Liver (tissue), 9 donors: ENCODE measurements around the gene MAML3. TPM values are rescaled to one million over a fixed set of nuclear protein-coding genes. Genes with fewer than 3 reads are reported as not detected.

Source experiments
- DNase-seq: peaks from one replicate; pipeline ENCODE4 v3.0.0-alpha.2; 2017; ENCODE audit warnings: low spot score
- H3K27ac ChIP-seq, 2 donors: one replicate each; pipeline ENCODE4 v1.7.0; 2013; ENCODE audit warnings: inconsistent platforms in 2 of 2, low read length in 2 of 2, control low read depth in 1 of 2, low read depth in 1 of 2, mild to moderate bottlenecking in 1 of 2
- H3K27me3 ChIP-seq, 4 donors: one replicate each; pipeline versions ENCODE4 v1.6.1 to v1.7.0; 2013; ENCODE audit warnings: low read length in 3 of 4, inconsistent platforms in 1 of 4, mild to moderate bottlenecking in 1 of 4, moderate library complexity in 1 of 4; ENCODE audit not compliant: control insufficient read depth in 4 of 4, insufficient read depth in 4 of 4
- H3K36me3 ChIP-seq, 4 donors: one replicate each; pipeline versions ENCODE4 v1.6.1 to v1.7.0; 2013; ENCODE audit warnings: low read length in 3 of 4, mild to moderate bottlenecking in 3 of 4, low read depth in 1 of 4, moderate library complexity in 1 of 4; ENCODE audit not compliant: control insufficient read depth in 4 of 4, insufficient read depth in 3 of 4
- H3K4me1 ChIP-seq, 4 donors: one replicate each; pipeline versions ENCODE4 v1.6.1 to v1.7.0; 2013; ENCODE audit warnings: low read length in 3 of 4, mild to moderate bottlenecking in 3 of 4, moderate library complexity in 1 of 4; ENCODE audit not compliant: control insufficient read depth in 4 of 4, insufficient read depth in 4 of 4
- H3K4me3 ChIP-seq, 3 donors: one replicate each; pipeline versions ENCODE4 v1.6.1 to v1.7.0; 2013; ENCODE audit warnings: low read length in 3 of 3, control low read depth in 1 of 3, low read depth in 1 of 3, mild to moderate bottlenecking in 1 of 3
- H3K9ac ChIP-seq, 2 donors: one replicate each; pipeline ENCODE4 v1.7.0; 2013; ENCODE audit warnings: low read length in 2 of 2, mild to moderate bottlenecking in 2 of 2, moderate library complexity in 2 of 2, control low read depth in 1 of 2, low read depth in 1 of 2
- H3K9me3 ChIP-seq, 4 donors: one replicate each; pipeline versions ENCODE4 v1.6.1 to v1.7.0; 2013; ENCODE audit warnings: low read length in 3 of 4; ENCODE audit not compliant: control insufficient read depth in 4 of 4
- ATF3 ChIP-seq: IDR thresholded peaks from 2 replicates; pipeline ENCODE4 v1.6.1; 2016; ENCODE audit warnings: antibody characterized with exemption
- CTCF ChIP-seq: fragments of 150-350 bp; IDR thresholded peaks from 2 replicates; pipeline ENCODE4 v1.5.1; 2017; ENCODE audit warnings: improper control_type of control experiment, low read depth, low read length; ENCODE audit not compliant: missing input control
- EGR1 ChIP-seq, 2 donors: IDR thresholded peaks; 2 replicates each; pipeline ENCODE4 v1.6.1; 2016 to 2018; ENCODE audit warnings: antibody characterized with exemption in 2 of 2, low read depth in 2 of 2
- FOXA1 ChIP-seq: IDR thresholded peaks from 2 replicates; pipeline ENCODE4 v1.6.1; 2016; ENCODE audit warnings: antibody characterized with exemption
- FOXA2 ChIP-seq: IDR thresholded peaks from 2 replicates; pipeline ENCODE4 v1.6.1; 2016; ENCODE audit warnings: antibody characterized with exemption
- GABPA ChIP-seq, 2 donors: IDR thresholded peaks in 1 of 2; conservative IDR thresholded peaks in 1 of 2; 2 replicates each; pipeline ENCODE4 v1.6.1; 2016; ENCODE audit warnings: antibody characterized with exemption in 2 of 2, mild to moderate bottlenecking in 1 of 2, moderate library complexity in 1 of 2
- HNF4A ChIP-seq, 2 donors: conservative IDR thresholded peaks; 2 replicates each; pipeline ENCODE4 v1.6.1; 2016; ENCODE audit warnings: antibody characterized with exemption in 2 of 2, mild to moderate bottlenecking in 2 of 2
- HNF4G ChIP-seq: IDR thresholded peaks from 2 replicates; pipeline ENCODE4 v1.6.1; 2016; ENCODE audit warnings: antibody characterized with exemption
- JUND ChIP-seq, 2 donors: IDR thresholded peaks; 2 replicates each; pipeline ENCODE4 v1.6.1; 2016; ENCODE audit warnings: antibody characterized with exemption in 2 of 2
- MAX ChIP-seq: IDR thresholded peaks from 2 replicates; pipeline ENCODE4 v1.6.1; 2016; ENCODE audit warnings: antibody characterized with exemption
- NR2F2 ChIP-seq: IDR thresholded peaks from 2 replicates; pipeline ENCODE4 v1.6.1; 2016; ENCODE audit warnings: antibody characterized with exemption
- RAD21 ChIP-seq, 2 donors: IDR thresholded peaks; 2 replicates each; pipeline ENCODE4 v1.6.1; 2016; ENCODE audit warnings: antibody characterized with exemption in 2 of 2, mild to moderate bottlenecking in 2 of 2
- RXRA ChIP-seq, 2 donors: IDR thresholded peaks; 2 replicates each; pipeline ENCODE4 v1.6.1; 2017 to 2018; ENCODE audit warnings: antibody characterized with exemption in 2 of 2, mild to moderate bottlenecking in 1 of 2
- SP1 ChIP-seq: IDR thresholded peaks from 2 replicates; pipeline ENCODE4 v1.6.1; 2018; ENCODE audit warnings: antibody characterized with exemption, mild to moderate bottlenecking
- TAF1 ChIP-seq: conservative IDR thresholded peaks from 2 replicates; pipeline ENCODE4 v1.6.1; 2016; ENCODE audit warnings: antibody characterized with exemption, mild to moderate bottlenecking
- ZBTB33 ChIP-seq: IDR thresholded peaks from 2 replicates; pipeline ENCODE4 v1.6.1; 2016; ENCODE audit warnings: antibody characterized with exemption
- WGBS: extraction: QIAGEN DNeasy Blood & Tissue Kit; methylation state at CpG from one replicate; pipeline ENCODE4 v1.1.7; 2013; 5-methylcytosine and 5-hydroxymethylcytosine counted together
- polyA plus RNA-seq, 2 donors: library from polyadenylated mRNA; stranded (reverse) in 1 of 2; unstranded in 1 of 2; fragments of 200-250 nt in 1 of 2; fragments of >200 nt in 1 of 2; fragmentation: Nextera tagmentation in 1 of 2; extraction: Ambion mirVana in 1 of 2; gene quantifications; one replicate each; pipeline versions ENCODE4 v1.2.1 to v1.2.3, GENCODE V29; 2013 to 2015
- total RNA-seq, 2 donors: library from RNA; depleted of rRNA; stranded (reverse); fragments of >200 nt; gene quantifications; one replicate each; pipeline ENCODE4 v1.2.3, GENCODE V29; 2014
- donor health status: healthy.
- donor health status: healthy.
- donor health status: healthy.
- donor health status: healthy.
- donor health status: healthy.

The MAML3 gene
- total and polyA plus RNA-seq, 4 donors, result 1.3 to 4.3 (median 2.7) TPM

GRCh38 chr4:140131675-140132229 is 22.2 kb downstream of the MAML3 start:
- 95% methylated on average over 5 of the region's 5 CpGs for WGBS
- no peaks in the 10 kb centered on the region for H3K4me1 ChIP-seq
- H3K4me3 ChIP-seq, result no peak overlapping the region
- H3K9me3 ChIP-seq, result no peaks in the 10 kb centered on the region
- TF ChIP-seq MAX, result no peak
- no peak for TF ChIP-seq ATF3
- no peak for TF ChIP-seq RXRA (IDR thresholded peaks at IDR 0.05)
- TF ChIP-seq JUND (IDR thresholded peaks at IDR 0.05), result no peak
- TF ChIP-seq HNF4G, result no peak
- no peak for TF ChIP-seq FOXA1
- no peak for TF ChIP-seq TAF1
- H3K27me3 ChIP-seq, result no peaks in the 10 kb centered on the region
- no peak for DNase-seq
- no peak overlapping the region for H3K9ac ChIP-seq
- H3K36me3 ChIP-seq, result no peaks in the 10 kb centered on the region
- H3K27ac ChIP-seq, result no peak overlapping the region

GRCh38 chr4:140130677-140131076 is 23.3 kb downstream of the MAML3 start:
- Histone ChIP-seq H3K27ac (no peak overlapping the region), H3K9me3 (no peaks in the 10 kb centered on the region), H3K9ac (no peak overlapping the region), H3K27me3 (no peaks in the 10 kb centered on the region), H3K36me3 (no peaks in the 10 kb centered on the region), H3K4me3 (no peak overlapping the region), H3K4me1 (no peaks in the 10 kb centered on the region)
- no peak for TF ChIP-seq ZBTB33
- TF ChIP-seq FOXA2, result no peak
- TF ChIP-seq TAF1, result no peak
- no peak for TF ChIP-seq EGR1 (IDR thresholded peaks at IDR 0.05; ENCODE audit: low read depth in 2 of 2)
- TF ChIP-seq RXRA (IDR thresholded peaks at IDR 0.05), result no peak
- TF ChIP-seq GABPA (IDR thresholded peaks at IDR 0.05 in 1 of 2, conservative IDR thresholded peaks at IDR 0.05 in 1 of 2), result no peak
- TF ChIP-seq ATF3, result no peak
- TF ChIP-seq FOXA1, result no peak
- TF ChIP-seq HNF4G, result no peak
- TF ChIP-seq SP1, result no peak
- TF ChIP-seq JUND (IDR thresholded peaks at IDR 0.05), result no peak
- no peak for TF ChIP-seq NR2F2
- no peak for TF ChIP-seq HNF4A (conservative IDR thresholded peaks at IDR 0.05)
- TF ChIP-seq RAD21 (IDR thresholded peaks at IDR 0.05), result no peak
- TF ChIP-seq CTCF, result no peak
- WGBS, result 93% methylated on average over 2 of the region's 2 CpGs
- no peak for DNase-seq
